ENCODE data around the gene SLCO1B1. TPM values are rescaled to one million over a fixed set of nuclear protein-coding genes. Genes with fewer than 3 reads are reported as not detected.

The SLCO1B1 gene
- total RNA-seq, 1 experiment from 2014 or later, result 0.32 TPM

DNA sequence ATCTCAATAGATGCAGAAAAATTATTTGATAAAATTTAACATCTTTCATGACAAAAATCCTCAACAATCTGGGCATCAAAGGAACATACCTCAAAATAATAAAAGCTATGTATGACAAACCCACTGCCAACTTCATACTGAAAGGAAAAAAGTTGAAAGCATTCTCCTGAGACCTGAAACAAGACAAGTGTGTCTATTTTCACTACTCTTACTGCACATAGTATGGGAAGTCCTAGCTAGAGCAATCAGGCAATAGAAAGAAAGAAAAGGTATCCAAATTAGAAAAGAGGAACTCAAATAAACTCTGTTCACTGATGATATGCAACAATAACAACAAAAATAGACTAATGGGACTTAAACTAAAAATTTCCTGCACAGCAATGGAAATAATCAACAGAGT, 90.1 kb downstream of the SLCO1B1 start:
- CTCF ChIA-PET, result no interaction called here
- H3K36me3 ChIP-seq (ENCODE audit: control insufficient read depth in 1 of 2, insufficient read depth in 2 of 2, low read length in 2 of 2), result no peaks in the 10 kb centered on the region
- POLR2A ChIA-PET, result no interaction called here
- no peak overlapping the region for H3K9ac ChIP-seq (ENCODE audit: low read length)
- H3K4me1 ChIP-seq (ENCODE audit: control insufficient read depth in 1 of 2, insufficient read depth in 2 of 2, low read length in 2 of 2), result no peaks in the 10 kb centered on the region
- no TSS peak for BruUV-seq (replicated peaks)
- no peak overlapping the region for H3K4me2 ChIP-seq (ENCODE audit: low read length)
- H3K9me3 ChIP-seq (ENCODE audit: control insufficient read depth in 1 of 2, insufficient read depth in 1 of 2, low read depth in 1 of 2, low read length in 2 of 2), result no peaks in the 10 kb centered on the region
- no peak overlapping the region for H2AFZ ChIP-seq (ENCODE audit: low read depth, low read length, poor library complexity, severe bottlenecking)
- H3K27ac ChIP-seq (ENCODE audit: low read depth, low read length), result no peak overlapping the region
- H4K20me1 ChIP-seq (ENCODE audit: insufficient read depth), result no peaks in the 10 kb centered on the region
- TF ChIP-seq ZNF274 (IDR thresholded peaks at IDR 0.05; ENCODE audit: low read depth, low read length) (no peak), JUND (IDR thresholded peaks at IDR 0.05) (no peak), TCF7L2 (IDR thresholded peaks at IDR 0.05; ENCODE audit: borderline replicate concordance, extremely low read depth, insufficient read depth, insufficient read length) (no peak), YY1 (IDR thresholded peaks at IDR 0.05; ENCODE audit: extremely low read depth, insufficient replicate concordance, low read depth, low read length) (no peak), RAD21 (IDR thresholded peaks at IDR 0.05; ENCODE audit: low read depth) (no peak), ELF1 (IDR thresholded peaks at IDR 0.05; ENCODE audit: borderline replicate concordance, low read depth) (no peak), CEBPB (IDR thresholded peaks at IDR 0.05; ENCODE audit: low read depth) (no peak), ZFX (IDR thresholded peaks at IDR 0.05) (no peak), CBX3 (IDR thresholded peaks at IDR 0.05; ENCODE audit: low read depth) (no peak), EGR1 (IDR thresholded peaks at IDR 0.05; ENCODE audit: low read depth) (no peak), FOSL1 (IDR thresholded peaks at IDR 0.05; ENCODE audit: low read depth) (no peak), EZH2 (IDR thresholded peaks at IDR 0.05) (no peak), EZH2phosphoT487 (IDR thresholded peaks at IDR 0.05; ENCODE audit: borderline replicate concordance) (no peak), SP1 (IDR thresholded peaks at IDR 0.05; ENCODE audit: low read depth) (no peak), SIN3A (IDR thresholded peaks at IDR 0.05; ENCODE audit: low read depth) (no peak)
- TF ChIP-seq, protein P1, sequence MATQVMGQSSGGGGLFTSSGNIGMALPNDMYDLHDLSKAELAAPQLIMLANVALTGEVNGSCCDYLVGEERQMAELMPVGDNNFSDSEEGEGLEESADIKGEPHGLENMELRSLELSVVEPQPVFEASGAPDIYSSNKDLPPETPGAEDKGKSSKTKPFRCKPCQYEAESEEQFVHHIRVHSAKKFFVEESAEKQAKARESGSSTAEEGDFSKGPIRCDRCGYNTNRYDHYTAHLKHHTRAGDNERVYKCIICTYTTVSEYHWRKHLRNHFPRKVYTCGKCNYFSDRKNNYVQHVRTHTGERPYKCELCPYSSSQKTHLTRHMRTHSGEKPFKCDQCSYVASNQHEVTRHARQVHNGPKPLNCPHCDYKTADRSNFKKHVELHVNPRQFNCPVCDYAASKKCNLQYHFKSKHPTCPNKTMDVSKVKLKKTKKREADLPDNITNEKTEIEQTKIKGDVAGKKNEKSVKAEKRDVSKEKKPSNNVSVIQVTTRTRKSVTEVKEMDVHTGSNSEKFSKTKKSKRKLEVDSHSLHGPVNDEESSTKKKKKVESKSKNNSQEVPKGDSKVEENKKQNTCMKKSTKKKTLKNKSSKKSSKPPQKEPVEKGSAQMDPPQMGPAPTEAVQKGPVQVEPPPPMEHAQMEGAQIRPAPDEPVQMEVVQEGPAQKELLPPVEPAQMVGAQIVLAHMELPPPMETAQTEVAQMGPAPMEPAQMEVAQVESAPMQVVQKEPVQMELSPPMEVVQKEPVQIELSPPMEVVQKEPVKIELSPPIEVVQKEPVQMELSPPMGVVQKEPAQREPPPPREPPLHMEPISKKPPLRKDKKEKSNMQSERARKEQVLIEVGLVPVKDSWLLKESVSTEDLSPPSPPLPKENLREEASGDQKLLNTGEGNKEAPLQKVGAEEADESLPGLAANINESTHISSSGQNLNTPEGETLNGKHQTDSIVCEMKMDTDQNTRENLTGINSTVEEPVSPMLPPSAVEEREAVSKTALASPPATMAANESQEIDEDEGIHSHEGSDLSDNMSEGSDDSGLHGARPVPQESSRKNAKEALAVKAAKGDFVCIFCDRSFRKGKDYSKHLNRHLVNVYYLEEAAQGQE (IDR thresholded peaks at IDR 0.05; ENCODE audit: low read depth), result no peak
- TF ChIP-seq, protein P2, sequence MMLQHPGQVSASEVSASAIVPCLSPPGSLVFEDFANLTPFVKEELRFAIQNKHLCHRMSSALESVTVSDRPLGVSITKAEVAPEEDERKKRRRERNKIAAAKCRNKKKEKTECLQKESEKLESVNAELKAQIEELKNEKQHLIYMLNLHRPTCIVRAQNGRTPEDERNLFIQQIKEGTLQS (IDR thresholded peaks at IDR 0.05), result no peak
- TF ChIP-seq, protein P3, sequence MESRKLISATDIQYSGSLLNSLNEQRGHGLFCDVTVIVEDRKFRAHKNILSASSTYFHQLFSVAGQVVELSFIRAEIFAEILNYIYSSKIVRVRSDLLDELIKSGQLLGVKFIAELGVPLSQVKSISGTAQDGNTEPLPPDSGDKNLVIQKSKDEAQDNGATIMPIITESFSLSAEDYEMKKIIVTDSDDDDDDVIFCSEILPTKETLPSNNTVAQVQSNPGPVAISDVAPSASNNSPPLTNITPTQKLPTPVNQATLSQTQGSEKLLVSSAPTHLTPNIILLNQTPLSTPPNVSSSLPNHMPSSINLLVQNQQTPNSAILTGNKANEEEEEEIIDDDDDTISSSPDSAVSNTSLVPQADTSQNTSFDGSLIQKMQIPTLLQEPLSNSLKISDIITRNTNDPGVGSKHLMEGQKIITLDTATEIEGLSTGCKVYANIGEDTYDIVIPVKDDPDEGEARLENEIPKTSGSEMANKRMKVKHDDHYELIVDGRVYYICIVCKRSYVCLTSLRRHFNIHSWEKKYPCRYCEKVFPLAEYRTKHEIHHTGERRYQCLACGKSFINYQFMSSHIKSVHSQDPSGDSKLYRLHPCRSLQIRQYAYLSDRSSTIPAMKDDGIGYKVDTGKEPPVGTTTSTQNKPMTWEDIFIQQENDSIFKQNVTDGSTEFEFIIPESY (IDR thresholded peaks at IDR 0.05; ENCODE audit: extremely low read depth, insufficient replicate concordance, low read length), result no peak
- RAD21 ChIA-PET (ENCODE audit: low non-redundant PET in 1 of 2, low total read pairs in 2 of 2, uncharacterized antibody in 2 of 2, unreplicated experiment in 2 of 2), result no interaction called here
- no peaks in the 10 kb centered on the region for H3K9me2 ChIP-seq (ENCODE audit: insufficient read depth)
- DNase-seq (ENCODE audit: low read depth, low spot score) (no peak), ATAC-seq (no peak)
- no peaks in the 10 kb centered on the region for H3K27me3 ChIP-seq (ENCODE audit: insufficient read depth, low read length)
- no peak overlapping the region for H3K4me3 ChIP-seq (replicated peaks in 1 of 2; ENCODE audit: low read depth in 1 of 2, low read length in 2 of 2)
- intact Hi-C loops (cut with micrococcal nuclease), result no loop called here
- H3K79me2 ChIP-seq (ENCODE audit: insufficient read depth, low read length), result no peaks in the 10 kb centered on the region
